ENCODE results near the gene KIAA0040.
"Not testable (repeated sequence)": the region's sequence is repeated elsewhere in the genome, so short reads cannot be mapped to it uniquely, and the experiment has no call there.

Gene KIAA0040

DNA sequence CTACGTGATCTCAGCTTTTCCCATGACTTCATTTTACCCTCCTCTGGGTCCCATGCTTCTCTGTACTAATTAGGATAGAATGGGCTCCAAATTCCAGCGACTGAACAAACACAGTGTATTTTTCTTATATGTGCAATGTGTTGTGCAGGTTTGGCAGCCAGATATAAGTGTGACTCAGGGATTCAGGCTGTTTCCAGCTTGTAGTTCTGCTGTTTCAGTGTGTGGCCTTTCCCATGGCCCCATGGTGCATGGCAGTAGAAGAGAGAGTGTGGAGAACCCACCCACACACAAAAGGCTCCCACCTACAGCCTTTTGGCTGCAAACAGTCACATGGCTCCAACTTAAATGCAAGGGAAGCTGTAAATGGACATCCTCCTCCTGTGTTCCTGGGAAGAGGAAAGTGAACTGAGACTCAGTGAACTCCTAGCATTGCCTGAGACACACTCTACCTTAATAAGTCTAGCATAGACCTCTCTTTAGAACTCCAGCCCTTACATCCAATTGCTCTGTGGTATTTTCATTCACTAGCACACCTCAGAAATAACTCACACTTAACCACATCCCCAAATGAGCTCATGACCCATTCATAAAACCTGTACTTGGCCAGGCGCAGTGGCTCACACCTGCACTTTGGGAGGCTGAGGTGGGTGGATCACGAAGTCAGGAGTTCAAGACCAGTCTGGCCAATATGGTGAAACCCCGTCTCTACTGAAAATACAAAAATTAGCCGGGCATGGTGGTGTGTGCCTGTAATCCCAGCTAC is 58.7 kb downstream of the KIAA0040 start:
- DNase-seq = peak; percentile 42

GRCh38 chr1:175132436-175132835 is 60.1 kb downstream of the KIAA0040 start:
- DNase-seq = no peak

GRCh38 chr1:175131095-175131494 is 61.5 kb downstream of the KIAA0040 start:
- no peak for DNase-seq

DNA sequence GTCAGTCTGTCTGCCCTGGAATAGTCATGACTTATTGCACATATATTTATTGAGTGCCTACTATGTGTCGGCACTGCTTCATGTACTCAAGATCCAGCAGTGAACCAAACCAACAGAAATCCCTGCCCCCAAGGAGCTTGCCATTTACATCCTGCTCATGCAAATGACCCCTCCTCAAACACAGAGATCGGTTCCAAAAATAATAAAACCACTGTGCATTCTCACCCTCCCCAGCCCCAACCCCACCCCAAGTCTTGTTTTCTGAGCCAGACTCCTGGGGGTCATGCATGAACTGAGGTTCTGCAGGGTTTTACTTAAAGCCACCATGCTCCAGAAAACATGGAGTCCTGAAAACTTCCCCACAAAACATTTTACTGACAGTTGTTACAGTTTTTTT is 61.9 kb downstream of the KIAA0040 start:
- no peak for DNase-seq

DNA sequence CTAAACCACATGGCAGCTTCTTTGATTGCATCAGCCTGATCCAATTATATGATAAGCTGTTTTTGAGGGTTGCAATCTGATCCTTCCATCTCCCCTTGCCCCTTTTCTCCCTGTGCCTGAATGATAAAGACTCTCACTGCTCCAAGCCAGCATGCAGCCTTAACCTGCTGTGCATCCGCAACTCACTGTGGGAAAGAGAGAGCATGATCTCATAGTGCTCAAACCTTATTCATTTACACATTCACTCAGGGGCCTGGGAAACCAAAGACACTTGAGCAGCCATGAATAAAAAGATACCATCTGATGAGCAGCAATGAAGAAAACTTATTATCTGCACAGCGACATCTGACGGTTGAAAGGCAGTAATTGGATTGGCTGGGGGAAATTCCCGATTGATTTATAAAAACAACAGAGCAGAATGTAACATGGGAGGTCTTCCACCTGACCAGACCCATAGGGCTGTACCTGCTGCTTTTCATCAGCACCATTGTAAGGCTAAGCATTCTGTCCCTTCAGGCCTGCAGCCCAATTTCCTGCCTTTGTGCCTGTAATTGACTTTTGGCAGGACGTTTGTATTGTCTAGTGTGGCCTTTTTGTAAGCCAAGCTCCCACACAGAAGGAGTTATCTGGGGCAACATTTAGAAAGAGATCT is 62.5 kb downstream of the KIAA0040 start:
- no peak for DNase-seq

- peak; percentile 32 for DNase-seq
Observed at GRCh38 chr1:175129644-175129996, 63.0 kb downstream of the KIAA0040 start.

DNA sequence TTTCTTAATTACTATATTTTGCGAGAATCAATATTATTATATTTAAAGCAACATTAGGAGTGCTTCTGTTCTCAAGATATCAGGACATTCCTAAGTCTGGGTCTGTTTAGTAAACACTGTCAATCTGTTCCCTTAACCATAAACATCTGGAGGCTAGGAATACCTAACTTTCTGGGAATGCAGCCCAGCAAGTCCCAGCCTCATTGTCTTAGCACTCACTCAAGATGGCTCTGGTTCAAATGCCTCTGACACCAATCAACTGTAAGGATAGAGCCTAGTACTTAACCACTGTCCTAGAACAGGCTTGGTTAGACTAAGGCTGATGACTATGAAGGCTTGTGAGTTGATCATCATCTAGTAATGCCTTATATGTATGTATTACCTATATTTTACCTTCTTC is 63.4 kb downstream of the KIAA0040 start:
- no peak for DNase-seq

DNA sequence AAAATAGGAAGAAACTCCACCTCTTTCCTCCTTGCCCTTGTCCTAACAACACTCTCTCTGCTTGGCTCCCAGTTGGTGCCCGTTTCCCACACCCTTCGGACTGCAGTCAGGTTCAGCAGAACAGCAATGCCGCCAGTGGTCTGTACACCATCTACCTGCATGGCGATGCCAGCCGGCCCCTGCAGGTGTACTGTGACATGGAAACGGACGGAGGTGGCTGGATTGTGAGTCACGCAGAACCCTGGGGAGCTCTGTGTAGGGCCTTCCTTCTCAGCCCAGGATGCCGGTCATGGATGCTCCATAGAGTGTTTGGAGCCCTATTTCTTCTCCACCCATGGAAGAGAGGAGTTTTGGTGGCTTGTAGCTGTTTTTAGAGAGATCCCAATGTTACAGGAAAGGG is 64.1 kb downstream of the KIAA0040 start:
- DNase-seq = no peak

DNA sequence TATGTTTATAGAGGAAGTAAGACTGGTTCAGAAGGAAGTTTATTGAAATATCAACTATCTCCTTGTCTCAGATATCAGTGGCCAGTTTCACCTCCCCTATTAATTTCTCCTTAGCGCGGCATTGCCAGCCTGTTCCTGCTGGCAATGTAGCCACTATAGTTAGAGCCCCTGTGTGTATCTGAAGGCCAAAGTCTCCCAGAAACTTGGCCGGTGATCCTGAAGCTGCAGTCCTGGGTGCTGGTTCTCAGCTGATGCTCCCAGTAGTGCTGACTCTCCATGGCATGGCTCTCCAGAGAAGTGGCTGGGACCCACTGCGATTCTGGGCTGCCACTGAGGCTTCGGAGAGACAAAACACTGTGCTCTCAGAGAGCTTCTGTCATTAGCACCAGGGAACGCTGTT is 65.0 kb downstream of the KIAA0040 start:
- no peak for DNase-seq

- no peak for DNase-seq
Observed at GRCh38 chr1:175126347-175126746, 66.2 kb downstream of the KIAA0040 start.

DNA sequence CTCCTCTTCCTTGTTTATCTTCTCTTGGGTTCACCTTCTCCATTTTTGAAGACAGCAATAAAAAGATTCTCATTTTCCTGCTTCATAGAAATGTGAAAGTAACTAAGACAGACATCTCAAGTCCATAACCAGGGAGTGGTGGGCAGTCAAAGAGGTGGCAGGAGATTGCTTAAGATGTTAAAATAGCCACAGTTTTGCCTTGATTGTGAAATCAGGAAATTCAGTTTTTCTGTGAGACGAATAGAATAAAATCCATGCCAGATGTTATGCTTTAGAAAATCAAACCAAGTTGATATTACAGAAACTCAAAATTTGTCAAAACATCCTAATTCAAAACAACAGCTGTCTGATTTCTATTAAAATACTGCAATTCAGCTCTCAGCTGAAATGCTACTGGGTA is 67.7 kb downstream of the KIAA0040 start:
- DNase-seq = peak; percentile 56

- no peak for DNase-seq
Observed at GRCh38 chr1:175120511-175120910, 72.1 kb downstream of the KIAA0040 start.

GRCh38 chr1:175118375-175119367 is 73.9 kb downstream of the KIAA0040 start:
- no peak for DNase-seq

- no peak for DNase-seq
Observed at GRCh38 chr1:175116903-175117302, 75.7 kb downstream of the KIAA0040 start.

GRCh38 chr1:175116210-175116798 is 76.3 kb downstream of the KIAA0040 start:
- DNase-seq = no peak

- DNase-seq = no peak
Observed at GRCh38 chr1:175114996-175115395, 77.6 kb downstream of the KIAA0040 start.

DNA sequence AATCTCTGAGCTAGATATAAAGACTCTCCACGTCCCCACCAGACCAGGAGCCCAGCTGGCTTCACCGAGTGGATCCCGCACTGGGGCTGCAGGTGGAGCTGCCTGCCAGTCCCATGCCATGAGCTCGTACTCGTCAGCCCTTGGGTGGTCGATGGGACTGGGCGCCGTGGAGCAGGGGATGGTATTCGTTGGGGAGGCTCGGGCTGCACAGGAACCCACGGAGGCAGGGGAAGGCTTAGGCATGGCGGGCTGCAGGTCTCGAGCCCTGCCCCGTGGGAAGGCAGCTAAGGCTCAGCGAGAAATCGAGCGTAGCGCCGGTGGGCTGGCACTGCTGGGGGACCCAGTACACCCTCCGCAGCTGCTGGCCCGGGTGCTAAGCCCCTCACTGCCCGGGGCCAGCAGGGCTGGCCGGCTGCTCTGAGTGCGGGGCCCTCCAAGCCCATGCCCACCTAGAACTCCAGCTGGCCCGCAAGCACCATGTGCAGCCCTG is 84.2 kb downstream of the KIAA0040 start:
- not testable (repeated sequence) for DNase-seq

Measured in suppressor macrophage treated with lipopolysaccharide for 4 hours (primary cell).